Skeletal muscle tissue (tissue), 4 donors: ENCODE results near the gene WDR64. TPM values are rescaled to one million over a fixed set of nuclear protein-coding genes. Genes with fewer than 3 reads are reported as not detected.

Source experiments
- H3K27ac ChIP-seq: one replicate; pipeline ENCODE4 v1.7.0; 2013; ENCODE audit warnings: mild to moderate bottlenecking, low read depth, low read length, inconsistent platforms
- H3K27me3 ChIP-seq, 3 donors: one replicate each; pipeline ENCODE4 v1.7.0; 2013; ENCODE audit warnings: low read length in 3 of 3; ENCODE audit not compliant: control insufficient read depth in 3 of 3, insufficient read depth in 3 of 3
- H3K36me3 ChIP-seq, 3 donors: one replicate each; pipeline ENCODE4 v1.7.0; 2013; ENCODE audit warnings: low read length in 3 of 3; ENCODE audit not compliant: control insufficient read depth in 3 of 3, insufficient read depth in 3 of 3
- H3K4me1 ChIP-seq, 3 donors: one replicate each; pipeline ENCODE4 v1.7.0; 2013; ENCODE audit warnings: low read length in 3 of 3, mild to moderate bottlenecking in 3 of 3; ENCODE audit not compliant: control insufficient read depth in 3 of 3, insufficient read depth in 3 of 3
- H3K4me3 ChIP-seq, 3 donors: one replicate each; pipeline ENCODE4 v1.7.0; 2013; ENCODE audit warnings: low read length in 3 of 3
- H3K9ac ChIP-seq, 3 donors: one replicate each; pipeline ENCODE4 v1.7.0; 2013; ENCODE audit warnings: low read length in 3 of 3, mild to moderate bottlenecking in 3 of 3, moderate library complexity in 2 of 3, low read depth in 1 of 3
- H3K9me3 ChIP-seq, 3 donors: one replicate each; pipeline ENCODE4 v1.7.0; 2013; ENCODE audit warnings: low read length in 3 of 3; ENCODE audit not compliant: control insufficient read depth in 3 of 3
- total RNA-seq: library from RNA; depleted of rRNA; stranded (reverse); fragments of >200 nt; gene quantifications from one replicate; pipeline ENCODE4 v1.2.3, GENCODE V29; 2014
- donor health status: Osteomylitis.

Gene WDR64
- total RNA-seq, 1 donor from 2014 or later = not detected

GRCh38 chr1:241749945-241750695, 98.0 kb downstream of the WDR64 start:
- Histone ChIP-seq H3K36me3 (no peaks in the 10 kb centered on the region), H3K4me1 (no peaks in the 10 kb centered on the region), H3K27me3 (no peaks in the 10 kb centered on the region), H3K4me3 (no peak overlapping the region), H3K9me3 (no peaks in the 10 kb centered on the region), H3K9ac (no peak overlapping the region), H3K27ac (no peak overlapping the region)

GRCh38 chr1:241751524-241751923, 99.4 kb downstream of the WDR64 start:
- Histone ChIP-seq H3K27me3 (no peaks in the 10 kb centered on the region), H3K9me3 (no peaks in the 10 kb centered on the region), H3K27ac (no peak overlapping the region), H3K4me1 (no peaks in the 10 kb centered on the region), H3K36me3 (no peaks in the 10 kb centered on the region), H3K9ac (no peak overlapping the region), H3K4me3 (no peak overlapping the region)

GRCh38 chr1:241762713-241763339, 110.7 kb downstream of the WDR64 start:
- H3K36me3 ChIP-seq = no peaks in the 10 kb centered on the region
- no peaks in the 10 kb centered on the region for H3K4me1 ChIP-seq
- no peaks in the 10 kb centered on the region for H3K27me3 ChIP-seq
- no peak overlapping the region for H3K27ac ChIP-seq
- H3K4me3 ChIP-seq = no peak overlapping the region
- no peaks in the 10 kb centered on the region for H3K9me3 ChIP-seq
- no peak overlapping the region for H3K9ac ChIP-seq

GRCh38 chr1:241765390-241765789, 113.3 kb downstream of the WDR64 start:
- Histone ChIP-seq H3K4me3 (no peak overlapping the region), H3K36me3 (no peaks in the 10 kb centered on the region), H3K9me3 (no peaks in the 10 kb centered on the region), H3K27me3 (no peaks in the 10 kb centered on the region), H3K9ac (no peak overlapping the region), H3K27ac (no peak overlapping the region), H3K4me1 (no peaks in the 10 kb centered on the region)

GRCh38 chr1:241767737-241768136, 115.7 kb downstream of the WDR64 start:
- H3K9ac ChIP-seq = no peak overlapping the region
- H3K27me3 ChIP-seq = no peaks in the 10 kb centered on the region
- H3K36me3 ChIP-seq = no peaks in the 10 kb centered on the region
- H3K27ac ChIP-seq = no peak overlapping the region
- no peaks in the 10 kb centered on the region for H3K9me3 ChIP-seq
- H3K4me3 ChIP-seq = no peak overlapping the region
- no peaks in the 10 kb centered on the region for H3K4me1 ChIP-seq

- Histone ChIP-seq H3K9me3 (no peaks in the 10 kb centered on the region), H3K36me3 (no peaks in the 10 kb centered on the region), H3K27me3 (no peaks in the 10 kb centered on the region), H3K27ac (no peak overlapping the region), H3K4me1 (no peaks in the 10 kb centered on the region), H3K9ac (no peak overlapping the region), H3K4me3 (no peak overlapping the region)
Observed at GRCh38 chr1:241770115-241770514, 118.0 kb downstream of the WDR64 start.

- Histone ChIP-seq H3K4me3 (no peak overlapping the region), H3K27ac (no peak overlapping the region), H3K4me1 (no peaks in the 10 kb centered on the region), H3K36me3 (no peaks in the 10 kb centered on the region), H3K9me3 (no peaks in the 10 kb centered on the region), H3K9ac (no peak overlapping the region), H3K27me3 (no peaks in the 10 kb centered on the region)
Observed at GRCh38 chr1:241771117-241771516, 119.0 kb downstream of the WDR64 start.

- Histone ChIP-seq H3K27ac (no peak overlapping the region), H3K27me3 (no peaks in the 10 kb centered on the region), H3K9me3 (no peaks in the 10 kb centered on the region), H3K4me1 (no peaks in the 10 kb centered on the region), H3K4me3 (no peak overlapping the region), H3K9ac (no peak overlapping the region), H3K36me3 (no peaks in the 10 kb centered on the region)
Observed at GRCh38 chr1:241772932-241773500, 120.9 kb downstream of the WDR64 start.

GRCh38 chr1:241773991-241774390, 121.9 kb downstream of the WDR64 start:
- H3K27ac ChIP-seq = no peak overlapping the region
- no peak overlapping the region for H3K4me3 ChIP-seq
- no peaks in the 10 kb centered on the region for H3K36me3 ChIP-seq
- H3K9me3 ChIP-seq = no peaks in the 10 kb centered on the region
- no peaks in the 10 kb centered on the region for H3K4me1 ChIP-seq
- no peaks in the 10 kb centered on the region for H3K27me3 ChIP-seq
- H3K9ac ChIP-seq = no peak overlapping the region

GRCh38 chr1:241775021-241775420, 122.9 kb downstream of the WDR64 start:
- Histone ChIP-seq H3K4me3 (no peak overlapping the region), H3K4me1 (no peaks in the 10 kb centered on the region), H3K27me3 (no peaks in the 10 kb centered on the region), H3K36me3 (no peaks in the 10 kb centered on the region), H3K27ac (no peak overlapping the region), H3K9ac (no peak overlapping the region), H3K9me3 (no peaks in the 10 kb centered on the region)
